Measurements from ENCODE around the gene HTR3A. TPM values are rescaled to one million over a fixed set of nuclear protein-coding genes. Genes with fewer than 3 reads are reported as not detected.

HTR3A gene
- total RNA-seq, 1 experiment from 2014 or later: not detected

DNA sequence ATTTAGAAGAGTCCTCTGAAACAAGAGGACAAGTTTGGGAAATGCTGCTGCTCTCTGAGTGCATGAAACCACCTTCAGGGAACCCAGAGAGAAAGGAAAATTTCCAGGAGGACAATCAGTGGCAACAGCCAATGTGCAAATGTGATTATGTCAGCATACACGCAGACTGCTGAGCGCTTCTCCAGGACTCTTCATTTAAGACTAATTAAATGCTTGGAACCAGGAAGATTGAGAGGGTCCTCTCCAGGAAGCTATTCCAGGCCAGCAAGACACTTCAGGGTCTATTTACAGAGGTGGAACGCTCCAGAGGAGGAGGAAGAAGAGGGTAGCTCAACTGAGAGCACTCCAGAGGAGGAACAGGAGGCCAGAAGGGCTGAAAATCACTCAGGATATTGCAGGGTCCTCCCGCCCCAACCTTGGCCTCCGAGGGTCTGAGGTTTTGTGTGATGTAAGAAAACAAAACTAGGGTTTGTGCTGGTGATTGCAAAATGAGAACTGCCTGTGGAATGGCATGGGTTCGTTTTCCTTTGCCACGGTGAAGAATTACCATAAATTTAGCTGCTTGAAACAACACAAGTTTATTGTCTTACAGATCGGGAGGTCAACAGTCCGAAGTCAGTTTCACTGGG, 14.1 kb upstream of the HTR3A start:
- intact Hi-C loops (cut with micrococcal nuclease; ENCODE audit: unreplicated experiment): no loop called here
- H3K4me3 Mint-ChIP-seq (ENCODE audit: low read depth, unreplicated experiment): no peak overlapping the region
- H3K36me3 Mint-ChIP-seq (ENCODE audit: insufficient read depth, unreplicated experiment): no peaks in the 10 kb centered on the region
- H3K4me1 Mint-ChIP-seq (ENCODE audit: low read depth, unreplicated experiment): no peaks in the 10 kb centered on the region
- no peak for DNase-seq
- no TSS peak for BruUV-seq (replicated peaks)
- H3K27ac Mint-ChIP-seq (ENCODE audit: unreplicated experiment): no peak overlapping the region
- peaks cover 92% of the 10 kb centered on the region for H3K27me3 Mint-ChIP-seq (ENCODE audit: unreplicated experiment)
- no peak for TF ChIP-seq CTCF (IDR thresholded peaks at IDR 0.05; ENCODE audit: unreplicated experiment)
- CTCF ChIA-PET: no interaction called here
- H3K9me3 Mint-ChIP-seq (ENCODE audit: low read depth, unreplicated experiment): no peaks in the 10 kb centered on the region

DNA sequence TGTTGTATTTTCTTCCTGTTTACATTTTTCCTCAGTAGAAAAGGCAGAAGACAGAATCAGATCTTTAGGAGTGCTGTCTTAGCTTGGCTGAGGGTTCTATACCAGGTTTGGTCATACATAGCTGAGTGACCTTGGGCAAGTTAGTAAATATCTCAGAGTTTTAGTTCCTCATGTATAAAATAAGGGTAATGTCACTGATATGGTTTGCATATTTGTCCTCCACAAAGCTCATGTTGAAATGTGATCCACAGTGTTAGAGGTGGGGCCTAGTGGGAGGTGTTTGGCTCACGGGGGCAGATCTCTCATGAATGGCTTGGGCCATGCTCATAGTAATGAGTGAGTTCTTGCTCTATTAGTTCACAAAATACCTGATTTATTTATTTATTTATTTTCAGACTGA, 7.5 kb upstream of the HTR3A start:
- Mint-ChIP-seq H3K36me3 (ENCODE audit: insufficient read depth, unreplicated experiment) (no peaks in the 10 kb centered on the region), H3K4me3 (ENCODE audit: low read depth, unreplicated experiment) (no peak overlapping the region), H3K27me3 (ENCODE audit: unreplicated experiment) (peaks cover 44% of the 10 kb centered on the region), H3K4me1 (ENCODE audit: low read depth, unreplicated experiment) (no peaks in the 10 kb centered on the region), H3K27ac (ENCODE audit: unreplicated experiment) (no peak overlapping the region), H3K9me3 (ENCODE audit: low read depth, unreplicated experiment) (no peaks in the 10 kb centered on the region)
- intact Hi-C loops (cut with micrococcal nuclease; ENCODE audit: unreplicated experiment): no loop called here
- CTCF ChIA-PET: no interaction called here
- no peak for DNase-seq
- BruUV-seq (replicated peaks): no TSS peak
- TF ChIP-seq CTCF (IDR thresholded peaks at IDR 0.05; ENCODE audit: unreplicated experiment): no peak

DNA sequence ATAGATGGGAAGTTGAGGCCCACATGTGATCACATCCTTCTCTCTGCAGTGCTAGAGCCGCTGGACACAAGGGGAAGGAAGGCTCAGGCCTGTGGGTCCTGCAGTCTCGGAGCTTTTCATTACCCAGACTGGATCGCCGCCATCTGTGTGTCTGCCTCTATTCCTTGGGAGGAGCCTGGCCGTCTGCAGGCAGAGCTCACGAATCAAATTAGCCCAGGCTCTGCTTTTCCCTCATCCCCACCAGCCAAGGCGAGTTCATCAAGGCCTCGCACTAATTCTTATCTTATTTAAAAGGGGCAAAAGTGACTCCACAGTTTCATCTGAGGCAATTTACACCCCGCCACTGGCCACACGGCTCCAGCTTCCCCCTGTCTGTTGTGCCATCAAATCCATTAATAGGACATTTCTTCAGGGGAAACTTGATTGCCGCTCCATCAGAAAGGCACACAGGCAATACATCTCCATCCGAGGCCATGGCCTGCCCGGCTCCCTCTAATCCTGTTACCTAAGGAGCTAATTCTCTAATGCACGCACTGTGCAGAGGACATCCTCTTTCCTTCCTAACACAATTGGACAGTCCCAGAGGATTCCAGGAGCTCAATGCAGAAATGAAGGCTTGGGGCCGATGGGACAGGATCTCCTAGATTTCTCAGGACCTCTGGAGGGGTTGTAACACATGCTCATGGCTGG, 3.3 kb upstream of the HTR3A start:
- no peak for DNase-seq
- peaks cover 29% of the 10 kb centered on the region for H3K27me3 Mint-ChIP-seq (ENCODE audit: unreplicated experiment)
- BruUV-seq (replicated peaks): no TSS peak

GRCh38 chr11:113977071-113977490, 2.2 kb downstream of the HTR3A start:
- Mint-ChIP-seq H3K9me3 (ENCODE audit: low read depth, unreplicated experiment) (no peaks in the 10 kb centered on the region), H3K27me3 (ENCODE audit: unreplicated experiment) (peaks cover 52% of the 10 kb centered on the region), H3K4me3 (ENCODE audit: low read depth, unreplicated experiment) (no peak overlapping the region), H3K27ac (ENCODE audit: unreplicated experiment) (no peak overlapping the region), H3K4me1 (ENCODE audit: low read depth, unreplicated experiment) (peaks cover 8% of the 10 kb centered on the region), H3K36me3 (ENCODE audit: insufficient read depth, unreplicated experiment) (peaks cover 8% of the 10 kb centered on the region)
- no peak for DNase-seq
- intact Hi-C loops (cut with micrococcal nuclease; ENCODE audit: unreplicated experiment): loop anchor here (10.0 kb wide), 1 partner anchor 82 kb away; no protein-coding TSS in a partner anchor
- CTCF ChIA-PET: interaction anchor here (1.3 kb wide), 1 partner anchor 8 kb away, joined by 3 read pairs; no protein-coding TSS in a partner anchor
- TF ChIP-seq CTCF (IDR thresholded peaks at IDR 0.05; ENCODE audit: unreplicated experiment): no peak
- BruUV-seq (replicated peaks): no TSS peak

More for the DNA sequence above, 3.3 kb upstream of the HTR3A start:
- intact Hi-C loops (cut with micrococcal nuclease; ENCODE audit: unreplicated experiment): loop anchor here (10.0 kb wide), 1 partner anchor 77 kb away; no protein-coding TSS in a partner anchor
- Mint-ChIP-seq H3K27ac (ENCODE audit: unreplicated experiment) (no peak overlapping the region), H3K9me3 (ENCODE audit: low read depth, unreplicated experiment) (no peaks in the 10 kb centered on the region), H3K4me3 (ENCODE audit: low read depth, unreplicated experiment) (no peak overlapping the region), H3K4me1 (ENCODE audit: low read depth, unreplicated experiment) (peaks cover 8% of the 10 kb centered on the region), H3K36me3 (ENCODE audit: insufficient read depth, unreplicated experiment) (peaks cover 8% of the 10 kb centered on the region)
- no peak for TF ChIP-seq CTCF (IDR thresholded peaks at IDR 0.05; ENCODE audit: unreplicated experiment)
- CTCF ChIA-PET: no interaction called here
